Measurements from ENCODE around the gene KRT40.

DNA sequence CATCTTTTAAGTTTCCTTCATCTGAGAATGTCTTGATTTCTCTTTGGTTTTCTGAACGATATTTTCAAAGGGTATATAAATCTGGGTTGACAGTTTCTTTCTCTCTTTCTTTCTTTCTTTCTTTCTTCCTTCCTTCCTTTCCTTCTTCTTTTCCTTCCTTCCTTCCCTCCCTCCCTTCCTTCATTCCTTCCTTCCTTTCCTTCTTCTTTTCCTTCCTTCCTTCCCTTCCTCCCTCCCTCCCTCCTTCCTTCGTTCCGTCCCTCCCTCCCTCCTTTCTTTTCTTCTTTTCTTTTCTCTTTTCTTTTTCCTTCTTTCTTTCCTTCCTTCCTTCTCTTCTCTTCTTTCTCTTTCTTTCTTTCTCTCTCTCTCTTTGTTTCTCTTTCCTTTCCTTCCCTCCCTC is 9.8 kb downstream of the KRT40 start:
- no peak for TF ChIP-seq POLR2A (IDR thresholded peaks at IDR 0.05; ENCODE audit: low read depth, low read length)
- no peak for TF ChIP-seq POLR2AphosphoS5 (IDR thresholded peaks at IDR 0.05; ENCODE audit: low read depth, low read length)
- TF ChIP-seq TAF1 (IDR thresholded peaks at IDR 0.05; ENCODE audit: low read depth, low read length): no peak
- no peak for TF ChIP-seq PAX5 (IDR thresholded peaks at IDR 0.05; ENCODE audit: insufficient read depth, low read length, severe bottlenecking)
- no peak for TF ChIP-seq SPI1 (IDR thresholded peaks at IDR 0.05; ENCODE audit: low read depth, low read length)

Measured in GM12891 (cell line).